NOMO-1 treated with dmso at 0.1 percent for 144 hours (cell line): ENCODE data around the gene PJA2.
A peak's percentile ranks its signal among the peaks of the same experiment; 100 is the strongest.
"Not testable (repeated sequence)": the region's sequence is repeated elsewhere in the genome, so short reads cannot be mapped to it uniquely, and the experiment has no call there.

ENCODE experiments used
- DNase-seq: peaks from one replicate; lab custom pipeline; 2025; ENCODE audit not compliant: unreplicated experiment; lab: John Stamatoyannopoulos, UW

Gene PJA2, protein sequence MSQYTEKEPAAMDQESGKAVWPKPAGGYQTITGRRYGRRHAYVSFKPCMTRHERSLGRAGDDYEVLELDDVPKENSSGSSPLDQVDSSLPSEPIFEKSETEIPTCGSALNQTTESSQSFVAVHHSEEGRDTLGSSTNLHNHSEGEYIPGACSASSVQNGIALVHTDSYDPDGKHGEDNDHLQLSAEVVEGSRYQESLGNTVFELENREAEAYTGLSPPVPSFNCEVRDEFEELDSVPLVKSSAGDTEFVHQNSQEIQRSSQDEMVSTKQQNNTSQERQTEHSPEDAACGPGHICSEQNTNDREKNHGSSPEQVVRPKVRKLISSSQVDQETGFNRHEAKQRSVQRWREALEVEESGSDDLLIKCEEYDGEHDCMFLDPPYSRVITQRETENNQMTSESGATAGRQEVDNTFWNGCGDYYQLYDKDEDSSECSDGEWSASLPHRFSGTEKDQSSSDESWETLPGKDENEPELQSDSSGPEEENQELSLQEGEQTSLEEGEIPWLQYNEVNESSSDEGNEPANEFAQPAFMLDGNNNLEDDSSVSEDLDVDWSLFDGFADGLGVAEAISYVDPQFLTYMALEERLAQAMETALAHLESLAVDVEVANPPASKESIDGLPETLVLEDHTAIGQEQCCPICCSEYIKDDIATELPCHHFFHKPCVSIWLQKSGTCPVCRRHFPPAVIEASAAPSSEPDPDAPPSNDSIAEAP

DNA sequence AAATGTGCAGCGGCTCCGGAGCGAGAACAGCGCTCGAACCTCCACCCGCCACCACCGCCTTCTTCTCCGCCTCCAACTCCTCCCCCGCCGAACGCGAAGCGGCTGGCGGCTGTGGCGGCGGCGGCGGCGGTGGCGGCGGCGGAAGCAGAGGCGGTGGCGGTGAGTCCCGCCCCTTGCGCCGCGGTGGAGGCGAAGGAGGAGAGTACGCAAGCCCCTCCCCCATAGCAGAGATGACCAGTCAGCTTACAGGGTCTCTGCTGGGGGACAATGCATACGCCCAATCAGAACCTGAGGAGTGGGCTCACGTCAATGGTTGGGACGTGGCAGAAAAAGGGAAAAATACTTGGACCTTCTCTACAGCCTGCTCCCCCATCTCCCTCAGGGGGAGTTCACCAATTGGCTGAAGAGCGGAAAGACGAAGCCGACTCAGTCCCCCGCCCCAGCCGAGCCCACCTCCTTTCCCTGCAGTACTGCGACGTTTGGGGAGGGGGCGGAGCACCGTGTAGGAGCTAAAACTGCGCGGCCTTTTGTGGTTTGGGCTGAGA lies at the start of gene PJA2:
TSS of gene PJA2 (minus strand) at position 131 of the 545 bp plus-strand sequence. CDS start 26,541 bp downstream, outside the sequence.
- DNase-seq: peak; percentile 99

DNA sequence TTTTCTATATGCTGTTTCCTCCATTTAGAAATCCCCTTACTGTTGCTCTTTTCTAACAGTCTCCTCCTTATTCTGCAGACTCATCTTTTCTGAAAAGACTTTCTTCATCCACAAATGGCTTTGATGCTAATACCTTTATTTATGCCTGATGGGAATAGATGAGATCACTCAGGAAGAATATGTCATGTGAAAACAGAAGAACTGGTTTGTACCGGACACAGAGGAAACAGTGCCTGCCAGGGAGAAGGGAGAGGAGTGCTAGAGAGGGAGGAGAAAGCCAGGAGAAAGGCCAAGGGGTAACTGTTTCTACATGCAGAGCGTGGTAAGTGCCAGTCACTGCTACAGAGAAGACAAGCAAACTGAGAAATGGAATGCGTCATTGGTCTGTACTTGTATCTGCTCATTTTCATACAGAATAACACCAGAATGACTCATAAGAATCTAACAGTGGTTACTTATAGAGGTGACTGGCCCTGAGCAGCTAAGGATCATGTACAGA lies 45.9 kb upstream of the PJA2 start:
- DNase-seq: no peak

- DNase-seq: no peak
These were observed 45.1 kb upstream of the PJA2 start for GRCh38 chr5:109454731-109455505.

DNA sequence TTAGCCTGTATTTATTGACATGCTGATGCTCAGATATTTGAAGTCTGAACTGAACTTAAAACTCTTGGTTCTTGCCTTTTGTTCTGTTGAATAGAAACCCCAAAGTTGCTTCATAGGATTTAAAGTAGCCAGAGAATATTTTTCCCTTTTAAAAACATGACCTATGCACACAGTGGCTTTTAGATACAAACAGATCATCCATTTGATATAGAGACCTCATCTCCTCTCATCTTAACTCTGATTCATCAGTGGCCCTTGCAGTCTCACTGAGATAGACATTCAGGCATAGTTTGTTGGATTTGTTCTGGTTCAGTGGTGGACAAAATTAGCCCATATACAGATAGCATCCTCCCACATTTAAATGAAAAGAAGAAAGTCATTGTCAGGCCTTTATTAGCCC lies 43.5 kb upstream of the PJA2 start:
- no peak for DNase-seq

- DNase-seq: no peak
These were observed 42.9 kb upstream of the PJA2 start for GRCh38 chr5:109452661-109453060.

GRCh38 chr5:109451146-109451545 lies 41.4 kb upstream of the PJA2 start:
- DNase-seq: no peak

GRCh38 chr5:109450129-109450877 lies 40.5 kb upstream of the PJA2 start:
- DNase-seq: peak; percentile 9

GRCh38 chr5:109448838-109449237 lies 39.1 kb upstream of the PJA2 start:
- DNase-seq: no peak

DNA sequence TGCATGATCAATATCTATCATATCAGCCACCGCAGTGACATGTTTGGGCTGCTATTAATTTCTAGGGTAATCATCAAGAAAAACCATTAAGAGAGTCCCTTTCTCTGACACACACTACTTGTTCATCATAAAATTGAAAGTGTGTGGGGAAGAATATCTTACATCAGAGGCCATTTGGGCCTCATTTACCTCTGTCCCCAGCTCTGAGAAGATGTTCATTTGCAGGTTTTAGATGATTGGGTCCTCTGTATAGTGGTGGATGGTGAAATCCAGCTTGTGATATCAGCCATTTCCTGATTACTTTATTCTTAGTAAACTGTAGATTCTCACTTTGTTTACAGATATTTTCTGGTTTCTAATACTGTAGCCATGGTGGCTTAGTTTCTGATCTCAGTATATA lies 29.8 kb upstream of the PJA2 start:
- no peak for DNase-seq

GRCh38 chr5:109426075-109426474 lies 16.3 kb upstream of the PJA2 start:
- DNase-seq: no peak

GRCh38 chr5:109425521-109425920 lies 15.7 kb upstream of the PJA2 start:
- not testable (repeated sequence) for DNase-seq

- DNase-seq: no peak
These were observed 12.2 kb upstream of the PJA2 start for GRCh38 chr5:109421956-109422355.

DNA sequence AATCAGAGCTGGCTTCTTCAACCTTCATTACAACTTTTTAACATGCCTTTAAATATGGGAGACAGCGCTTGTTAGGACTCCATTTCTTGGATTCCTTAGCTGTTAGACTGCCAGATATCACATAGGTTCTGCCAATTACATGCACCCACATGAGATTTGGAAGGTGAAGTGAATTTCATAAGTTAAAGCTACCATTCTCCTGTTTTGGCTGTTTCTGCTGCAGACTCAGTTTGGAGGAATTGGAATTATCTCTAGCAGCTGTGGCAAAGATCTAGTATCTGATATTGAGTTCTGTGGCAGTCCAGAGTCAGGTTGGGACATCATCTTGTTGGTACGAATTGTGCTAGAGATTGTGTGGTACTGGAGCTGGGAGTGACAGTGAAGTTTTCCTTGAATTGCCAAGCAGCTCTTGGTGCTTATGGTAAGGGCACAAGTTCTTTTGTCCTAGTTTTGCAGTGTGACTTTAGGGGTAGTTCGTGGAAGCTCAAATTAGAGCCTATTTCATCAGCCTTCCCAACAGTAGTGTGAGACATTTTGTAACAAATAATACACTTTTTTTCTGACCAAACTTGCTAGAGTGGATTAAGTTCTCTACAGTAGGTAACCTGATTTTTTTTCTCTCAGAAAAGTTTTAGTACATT lies 9.1 kb upstream of the PJA2 start:
- no peak for DNase-seq

DNA sequence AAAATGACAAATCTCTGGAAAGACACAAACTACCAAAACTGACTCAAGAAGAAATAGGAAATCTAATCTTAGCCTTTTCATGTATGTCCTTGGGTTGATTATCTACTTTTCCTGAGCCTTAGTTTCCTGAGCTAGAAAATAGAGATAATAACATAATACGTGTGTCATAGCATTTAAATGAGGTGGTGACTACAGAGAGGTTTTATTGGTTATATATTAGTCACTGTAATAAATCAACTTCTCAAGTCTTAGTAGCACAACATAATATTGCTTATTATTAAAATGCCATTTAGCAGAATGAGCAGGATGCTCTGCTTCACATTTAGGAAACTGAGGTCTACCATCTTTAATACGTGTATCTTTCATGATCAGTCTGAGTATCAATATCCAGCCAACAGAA lies 7.1 kb upstream of the PJA2 start:
- DNase-seq: no peak

DNA sequence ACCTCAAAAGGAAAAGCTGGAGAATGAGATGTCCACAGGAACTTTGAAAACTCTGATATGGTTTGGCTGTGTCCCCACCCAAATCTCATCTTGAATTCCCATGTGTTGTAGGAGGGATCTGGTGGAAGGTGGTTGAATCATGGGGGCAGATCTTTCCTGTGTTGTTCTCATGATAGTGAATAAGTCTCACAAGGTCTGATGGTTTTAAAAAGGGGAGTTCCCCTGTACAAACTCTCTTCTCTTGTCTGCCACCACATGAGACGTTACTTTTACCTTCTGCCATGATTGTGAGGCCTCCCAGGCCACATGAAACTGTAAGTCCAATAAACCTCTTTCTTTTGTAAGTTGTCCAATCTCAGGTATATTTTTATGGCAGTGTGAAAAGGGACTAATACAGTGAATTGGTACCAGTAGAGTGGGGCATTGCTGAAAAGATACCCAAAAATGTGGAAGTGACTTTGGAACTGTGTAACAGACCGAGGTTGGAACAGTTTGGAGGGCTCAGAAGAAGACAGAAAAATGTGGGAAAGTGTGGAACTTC lies 4.2 kb upstream of the PJA2 start:
- not testable (repeated sequence) for DNase-seq

- DNase-seq: no peak
These were observed 3.7 kb upstream of the PJA2 start for GRCh38 chr5:109413458-109413857.

DNA sequence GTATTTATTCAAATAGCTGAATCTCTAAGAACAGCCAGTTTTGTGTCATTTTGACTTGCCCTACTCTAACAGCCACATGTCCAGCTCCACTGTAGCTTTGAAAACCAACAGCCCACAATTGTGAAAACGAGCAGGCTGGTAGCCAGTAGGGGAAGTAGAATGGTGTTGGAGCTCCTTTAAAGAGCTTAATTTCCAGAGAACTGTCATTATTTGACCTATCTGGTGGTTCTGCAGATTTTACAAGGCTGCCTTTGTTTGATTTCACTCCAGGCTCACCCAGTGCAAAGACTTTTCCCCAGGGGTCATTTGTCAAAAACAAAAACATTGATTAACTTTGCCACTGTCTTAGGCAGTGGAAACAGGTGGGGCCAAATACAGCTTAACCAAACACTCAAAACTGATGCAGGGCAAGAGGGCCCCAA lies 3.2 kb upstream of the PJA2 start:
- no peak for DNase-seq

- DNase-seq: no peak
These were observed 1.9 kb upstream of the PJA2 start for GRCh38 chr5:109411627-109412026.

DNA sequence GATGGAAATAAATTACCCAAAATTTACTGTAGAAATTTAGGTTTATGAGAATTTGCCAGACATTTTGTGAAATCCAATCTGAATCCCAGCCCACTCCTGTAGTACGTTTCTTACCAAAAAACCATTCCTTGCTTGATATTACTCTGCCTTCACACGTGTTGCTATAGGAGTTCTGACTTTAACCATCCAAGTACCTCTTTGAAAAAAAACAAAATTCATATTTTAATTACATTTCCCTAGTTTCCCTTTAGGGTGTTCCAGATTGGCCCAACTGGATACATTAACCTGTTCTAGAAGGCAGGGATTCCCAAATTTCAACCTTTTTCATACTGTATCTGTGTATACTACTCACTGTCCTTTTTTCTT lies 1.4 kb upstream of the PJA2 start:
- no peak for DNase-seq
